A673 (cell line): Measurements from ENCODE around the gene ZBED6. TPM values are rescaled to one million over a fixed set of nuclear protein-coding genes. Genes with fewer than 3 reads are reported as not detected.

ENCODE experiments used
- BruUV-seq: library from RNA; stranded (reverse); fragments of 400-500 nt; replicated peaks from 2 replicates; lab custom pipeline; 2021; lab: Mats Ljungman, UMichigan
- CTCF ChIA-PET: fragments of 300-600 bp; sonication (Branson Sonifier 250); formaldehyde crosslinking; loops from one replicate; lab custom pipeline; 2022; ENCODE audit warnings: antibody characterized with exemption; lab: Charles Lee
- POLR2A ChIA-PET: fragments of 300-600 bp; sonication (Branson Sonifier 250); formaldehyde crosslinking; loops from one replicate; lab custom pipeline; 2022; ENCODE audit warnings: antibody characterized with exemption; ENCODE audit not compliant: low non-redundant PET; lab: Charles Lee
- DNase-seq: peaks from one replicate; pipeline ENCODE4 v3.0.0-alpha.2; 2015; ENCODE audit warnings: low spot score
- H3K27ac ChIP-seq: fragments of 200-600 bp; sonication (generic); 2 replicates; pipeline ENCODE4 v1.5.1; 2016; ENCODE audit warnings: mixed run types, low read depth, mild to moderate bottlenecking, mixed read lengths, antibody characterized with exemption, low read length; ENCODE audit not compliant: poor library complexity, severe bottlenecking
- H3K27me3 ChIP-seq: fragments of 200-600 bp; sonication (generic); replicated peaks from 2 replicates; pipeline ENCODE4 v1.6.1; 2017; ENCODE audit warnings: mixed run types, low read depth, mild to moderate bottlenecking, mixed read lengths, antibody characterized with exemption, low read length; ENCODE audit not compliant: insufficient read depth, poor library complexity
- H3K36me3 ChIP-seq: fragments of 200-600 bp; sonication (generic); 2 replicates; pipeline ENCODE4 v1.6.1; 2016; ENCODE audit warnings: mixed run types, mild to moderate bottlenecking, mixed read lengths, antibody characterized with exemption, low read length; ENCODE audit not compliant: insufficient read depth, poor library complexity, severe bottlenecking
- H3K4me1 ChIP-seq: fragments of 200-600 bp; sonication (generic); 2 replicates; pipeline ENCODE4 v1.6.1; 2017; ENCODE audit warnings: mixed run types, mild to moderate bottlenecking, mixed read lengths, antibody characterized with exemption, low read length; ENCODE audit not compliant: insufficient read depth, poor library complexity, severe bottlenecking
- H3K4me3 ChIP-seq: fragments of 200-600 bp; sonication (generic); 2 replicates; pipeline ENCODE4 v1.5.1; 2016; ENCODE audit warnings: low read depth, mixed run types, mild to moderate bottlenecking, mixed read lengths, low read length; ENCODE audit not compliant: poor library complexity, severe bottlenecking
- H3K9me3 ChIP-seq: fragments of 200-600 bp; sonication (generic); 2 replicates; pipeline ENCODE4 v1.6.1; 2016; ENCODE audit warnings: mixed run types, low read depth, mild to moderate bottlenecking, mixed read lengths, antibody characterized with exemption, low read length; ENCODE audit not compliant: poor library complexity, severe bottlenecking
- CTCF ChIP-seq: fragments of 300-800, 200-600 bp; sonication (generic); conservative IDR thresholded peaks from 2 replicates; pipeline ENCODE4 v1.5.1; 2017; ENCODE audit warnings: low read depth, mild to moderate bottlenecking, antibody characterized with exemption, low read length, moderate library complexity, mixed read lengths
- EZH2 ChIP-seq: fragments of 200-600 bp; sonication (generic); IDR thresholded peaks from 2 replicates; pipeline ENCODE4 v1.6.1; 2017; ENCODE audit warnings: borderline replicate concordance, low read depth, mild to moderate bottlenecking, mixed read lengths, antibody characterized with exemption, low read length; ENCODE audit not compliant: poor library complexity, severe bottlenecking
- intact Hi-C: fragments of 100-400 bp; cut with micrococcal nuclease; formaldehyde crosslinking; loops from one replicate; pipeline ENCODE4 v1.10.0; 2022; ENCODE audit not compliant: unreplicated experiment
- total RNA-seq: library from RNA; stranded (reverse); gene quantifications from 2 replicates; pipeline ENCODE4 v1.2.3, GENCODE V29; 2021

ZBED6 gene
- total RNA-seq, 1 experiment from 2014 or later, result 29.6 TPM

GRCh38 chr1:203768256-203768655, 27.2 kb upstream of the ZBED6 start:
- Histone ChIP-seq H3K4me3 (no peak overlapping the region), H3K9me3 (no peaks in the 10 kb centered on the region), H3K27ac (peak overlapping the region; percentile 96), H3K36me3 (no peaks in the 10 kb centered on the region), H3K27me3 (no peaks in the 10 kb centered on the region), H3K4me1 (peaks cover 16% of the 10 kb centered on the region)
- TF ChIP-seq CTCF (no peak), EZH2 (no peak)
- ChIA-PET CTCF (no interaction called here), POLR2A (no interaction called here)
- intact Hi-C loops, result no loop called here
- no peak for DNase-seq
- no TSS peak for BruUV-seq

DNA sequence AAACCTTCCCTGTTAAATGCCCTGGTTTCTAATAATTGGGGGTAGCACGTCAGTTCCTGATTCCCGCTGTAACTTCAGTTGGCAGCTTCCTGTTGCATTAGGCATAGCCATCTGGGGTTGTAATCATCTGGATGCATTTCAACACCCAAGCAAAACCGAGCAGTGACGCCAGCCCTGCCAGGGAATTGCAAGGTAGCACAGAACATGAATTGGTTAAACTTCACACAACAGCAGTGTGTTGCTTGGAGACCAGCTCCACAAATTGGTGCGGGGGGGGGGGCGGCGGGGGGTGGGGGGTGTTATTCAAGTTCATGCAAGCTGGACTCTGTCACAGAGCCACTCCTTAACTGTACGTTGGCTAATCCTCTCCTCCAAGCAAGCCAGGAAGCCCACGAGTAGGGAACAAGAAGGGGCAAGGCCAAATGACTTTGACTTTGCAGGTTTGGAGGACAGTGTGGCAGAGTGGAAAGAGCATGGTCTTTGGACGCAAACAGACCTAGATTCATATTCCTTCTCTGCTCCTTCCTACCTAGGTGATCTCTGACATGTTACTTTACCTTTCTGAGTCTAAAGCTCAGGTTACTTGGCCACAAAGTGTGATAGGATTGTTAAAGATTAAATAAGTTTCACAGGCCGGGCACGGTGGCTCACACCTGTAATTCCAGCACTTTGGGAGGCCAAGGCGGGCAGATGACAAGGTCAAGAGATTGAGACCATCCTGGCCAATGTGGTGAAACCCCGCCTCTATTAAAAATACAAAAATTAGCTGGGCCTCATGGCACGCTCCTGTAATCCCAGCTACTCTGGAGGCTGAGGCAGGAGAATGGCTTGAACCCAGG, 25.7 kb upstream of the ZBED6 start:
- no peak for TF ChIP-seq CTCF
- TF ChIP-seq EZH2, result no peak
- ChIA-PET POLR2A (no interaction called here), CTCF (no interaction called here)
- peak overlapping the region; percentile 96 for H3K27ac ChIP-seq
- no peaks in the 10 kb centered on the region for H3K9me3 ChIP-seq
- no peak overlapping the region for H3K4me3 ChIP-seq
- intact Hi-C loops, result no loop called here
- no peaks in the 10 kb centered on the region for H3K27me3 ChIP-seq
- BruUV-seq, result no TSS peak
- peak; percentile 97 for DNase-seq
- H3K4me1 ChIP-seq, result peaks cover 16% of the 10 kb centered on the region
- no peaks in the 10 kb centered on the region for H3K36me3 ChIP-seq

DNA sequence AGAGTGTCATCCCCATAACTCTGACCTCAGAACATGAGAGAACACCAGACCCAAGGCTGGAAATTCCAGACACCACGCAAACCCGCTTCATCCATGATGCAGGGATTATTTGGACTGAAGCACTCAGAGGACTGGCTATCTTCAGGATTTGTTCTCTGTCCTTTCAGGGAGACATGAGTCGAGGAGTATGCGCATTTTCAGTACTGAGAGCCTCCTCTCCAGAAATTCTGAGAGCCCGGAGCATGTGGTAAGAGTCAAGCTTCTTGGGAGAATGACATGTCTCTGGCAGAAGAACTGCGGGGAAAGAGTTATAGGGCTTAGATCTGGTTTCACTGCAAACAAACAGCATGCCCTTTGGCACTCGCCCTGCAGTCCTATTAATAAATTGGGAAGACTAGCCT, 23.5 kb upstream of the ZBED6 start:
- H3K36me3 ChIP-seq, result no peaks in the 10 kb centered on the region
- intact Hi-C loops, result no loop called here
- H3K4me1 ChIP-seq, result peaks cover 16% of the 10 kb centered on the region
- no peak for TF ChIP-seq CTCF
- no peak for TF ChIP-seq EZH2
- no peak overlapping the region for H3K27ac ChIP-seq
- ChIA-PET POLR2A (no interaction called here), CTCF (no interaction called here)
- DNase-seq, result no peak
- BruUV-seq, result no TSS peak
- no peaks in the 10 kb centered on the region for H3K9me3 ChIP-seq
- no peaks in the 10 kb centered on the region for H3K27me3 ChIP-seq
- H3K4me3 ChIP-seq, result no peak overlapping the region
